GM18505 (cell line): ENCODE measurements around the gene TSPAN18.

Experiments used
- ATAC-seq: cut with Tn5 transposase; IDR thresholded peaks from one replicate; pipeline ENCODE4 v1.9.1; 2021; ENCODE audit not compliant: unreplicated experiment
- POLR2A ChIP-seq: IDR thresholded peaks from 4 replicates; pipeline ENCODE4 v1.6.1; 2011; ENCODE audit warnings: borderline replicate concordance; ENCODE audit not compliant: insufficient read depth, insufficient read length; ENCODE audit errors: extremely low read depth

Gene TSPAN18

DNA sequence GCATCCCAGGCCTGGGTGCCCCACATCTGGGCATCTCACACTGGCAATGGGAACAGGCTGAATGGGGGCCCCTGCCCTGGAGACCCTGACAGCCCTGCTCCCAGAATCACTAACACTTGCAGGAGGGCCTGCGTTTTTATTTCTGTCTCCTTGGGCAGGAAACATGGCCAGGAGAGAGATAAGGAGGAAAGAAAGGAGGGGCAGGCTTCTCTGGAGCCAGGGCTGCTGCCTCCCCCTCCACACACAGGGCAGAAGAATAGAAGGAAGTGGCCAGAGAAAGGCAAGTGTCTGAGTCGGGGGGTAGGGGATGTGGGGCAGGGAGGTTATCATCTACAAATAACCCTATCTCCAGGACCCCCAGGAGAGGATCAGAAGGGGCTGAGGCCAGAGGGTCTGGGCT, 25.5 kb upstream of the TSPAN18 start:
- no peak for TF ChIP-seq POLR2A
- ATAC-seq = no peak

DNA sequence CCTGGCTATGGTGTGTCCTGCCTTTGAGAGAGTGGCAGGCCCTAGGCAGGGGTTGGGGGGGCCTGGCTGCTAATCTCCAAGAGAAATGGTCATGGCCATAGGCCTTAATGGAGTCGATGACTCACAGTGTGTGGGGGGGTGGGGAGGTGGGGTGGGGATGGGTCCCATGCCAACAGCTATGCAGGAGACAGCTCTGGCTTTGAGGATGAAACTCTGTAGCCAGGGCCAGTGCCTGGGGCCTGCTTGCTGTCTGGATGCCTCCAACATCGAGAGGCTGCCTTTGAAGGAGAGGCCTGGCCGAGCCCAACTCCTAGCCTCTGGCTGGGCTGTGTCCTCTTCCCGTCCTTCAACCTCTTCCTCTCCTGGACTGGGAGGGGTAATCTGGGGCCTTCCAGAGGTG, 23.9 kb upstream of the TSPAN18 start:
- no peak for ATAC-seq
- TF ChIP-seq POLR2A = no peak

DNA sequence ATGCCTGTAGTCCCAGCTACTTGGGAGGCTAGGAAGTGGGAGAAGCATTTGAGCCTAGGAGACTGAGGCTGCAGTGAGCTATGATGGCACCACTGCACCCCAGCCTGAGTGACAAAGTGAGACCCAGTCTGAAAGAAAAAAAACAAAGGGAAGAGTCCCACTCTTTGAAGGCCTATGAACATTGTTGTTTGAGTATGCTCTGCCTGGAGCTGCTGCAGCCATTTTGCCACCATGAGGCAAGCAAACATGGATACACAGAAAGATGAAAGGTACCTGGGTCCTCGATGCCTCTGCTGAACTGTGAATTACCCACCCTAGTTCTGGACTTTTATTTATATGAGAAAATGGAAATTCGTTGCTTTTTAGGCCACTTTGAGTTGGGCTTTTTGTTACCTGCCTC, 19.7 kb upstream of the TSPAN18 start:
- no peak for ATAC-seq
- TF ChIP-seq POLR2A = no peak

DNA sequence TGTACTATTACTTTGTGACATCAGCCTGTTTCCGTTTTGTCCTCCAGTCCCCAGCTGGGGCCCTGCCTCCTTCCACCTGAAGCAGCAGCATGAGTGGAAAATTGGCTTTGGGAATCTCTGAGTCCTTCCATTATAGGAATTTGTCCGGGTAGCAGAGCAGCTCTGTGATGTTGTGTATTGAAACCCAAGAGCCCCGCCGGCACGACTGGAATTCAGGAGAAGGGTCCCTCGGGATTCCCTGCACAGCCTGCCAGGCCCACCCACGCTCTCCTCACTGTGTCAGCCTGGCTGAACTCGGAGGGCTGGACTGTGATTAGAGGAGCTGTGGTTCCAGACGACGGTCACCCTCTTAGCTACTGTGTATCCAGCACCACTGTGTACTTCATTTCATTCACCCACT, 18.8 kb upstream of the TSPAN18 start:
- ATAC-seq = no peak
- TF ChIP-seq POLR2A = no peak

DNA sequence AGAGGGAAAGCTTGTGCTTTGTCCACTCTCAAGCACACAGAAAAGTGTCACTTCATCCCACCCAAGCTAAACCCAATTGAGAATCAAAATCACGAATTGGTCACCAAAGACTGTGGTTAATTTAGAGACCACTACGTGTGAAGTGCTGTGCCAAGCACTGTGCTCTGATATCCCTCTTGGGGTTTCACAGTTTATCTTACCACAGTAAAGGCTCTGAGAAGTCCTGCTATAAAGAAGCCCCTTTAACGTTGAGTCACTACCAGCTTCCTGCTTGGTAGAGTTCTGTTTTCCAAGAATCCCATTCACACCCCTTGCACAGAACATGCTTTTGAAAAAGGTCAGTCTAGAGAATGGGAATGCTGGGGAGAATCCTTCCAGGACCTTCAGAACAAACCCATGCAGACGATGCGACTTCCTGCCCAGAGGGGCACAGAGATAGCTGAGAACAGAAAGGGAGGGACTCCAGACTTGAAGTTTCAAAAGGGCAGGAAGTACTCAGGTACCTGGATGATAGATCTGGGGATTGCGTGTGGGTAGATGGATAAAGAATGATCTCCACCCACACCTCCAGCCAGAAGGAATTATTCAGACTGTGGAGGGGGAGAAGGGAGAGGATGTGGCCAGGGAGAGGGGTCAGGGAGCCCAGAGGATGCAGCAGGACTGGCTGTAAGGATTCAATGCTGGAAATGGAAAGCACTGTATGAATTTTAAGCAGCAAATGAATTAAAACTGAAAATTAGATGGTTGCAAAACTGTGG, 18.1 kb upstream of the TSPAN18 start:
- TF ChIP-seq POLR2A = no peak

DNA sequence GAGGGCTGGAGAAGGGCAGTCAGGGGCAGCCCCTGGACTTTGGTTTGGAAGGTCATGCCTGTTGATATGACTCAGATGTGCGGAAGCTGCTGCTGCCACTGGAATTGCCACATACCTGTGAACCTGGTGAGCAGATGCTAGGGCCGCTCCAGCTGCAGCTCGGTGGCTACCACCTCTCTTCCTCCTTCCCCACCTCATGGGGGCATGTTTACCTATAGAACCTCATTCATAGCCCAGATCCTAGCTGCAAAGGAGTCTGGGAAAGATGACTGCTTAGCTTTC, 17.5 kb upstream of the TSPAN18 start:
- no peak for TF ChIP-seq POLR2A
- no peak for ATAC-seq

More for the DNA sequence above, 18.1 kb upstream of the TSPAN18 start:
- no peak for ATAC-seq

DNA sequence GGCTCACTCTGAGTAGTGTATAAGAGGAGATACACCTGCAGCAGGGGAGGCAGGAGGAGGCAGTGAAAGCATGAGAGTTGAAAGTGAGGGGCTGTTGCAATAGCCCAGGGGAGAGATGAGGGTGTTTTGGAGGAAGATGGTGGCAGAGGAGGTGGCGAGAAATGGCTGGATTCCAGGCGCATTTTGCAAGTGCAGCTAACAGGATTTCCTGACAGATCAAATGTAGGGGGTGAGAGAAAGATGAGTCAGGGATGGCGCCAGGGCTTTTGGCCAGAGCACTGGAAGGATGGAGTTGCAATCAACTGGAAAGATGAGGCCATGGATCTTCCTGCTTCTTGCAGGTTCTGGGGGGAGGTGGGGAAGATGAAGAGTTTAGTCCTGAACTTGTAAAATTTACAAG, 16.8 kb upstream of the TSPAN18 start:
- TF ChIP-seq POLR2A = no peak
- ATAC-seq = no peak

DNA sequence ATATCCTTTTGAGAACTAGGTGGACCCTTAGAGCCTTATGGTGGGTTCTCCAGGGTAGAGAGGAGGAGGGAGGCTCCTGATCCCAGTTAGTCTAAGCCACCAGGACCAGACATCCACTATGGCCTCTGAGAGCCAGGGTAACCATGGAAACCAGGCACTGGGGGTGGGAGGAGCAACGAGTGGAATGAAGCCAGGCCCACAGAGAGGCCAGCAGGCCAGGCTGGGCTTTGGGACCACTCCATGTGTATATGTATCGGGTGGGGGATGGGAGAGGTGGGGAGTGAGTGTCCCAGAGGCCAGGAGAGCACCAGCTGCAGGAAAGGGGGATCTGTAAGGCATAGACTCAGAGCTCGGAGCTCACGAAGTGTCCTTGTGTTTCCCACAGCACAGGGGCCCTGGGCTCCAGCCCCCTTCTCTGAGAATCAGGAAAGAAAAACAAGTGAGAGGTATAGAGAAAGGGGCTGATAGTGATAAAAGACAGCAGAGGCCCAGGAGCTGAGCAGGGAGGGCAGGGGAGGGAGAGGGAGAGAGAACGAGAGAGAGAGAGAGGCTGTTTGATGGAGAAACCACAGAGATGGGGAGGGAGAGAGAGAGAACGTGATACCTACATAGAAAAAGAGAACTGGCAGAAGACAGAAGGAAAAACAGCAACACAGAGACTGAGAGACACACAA, 15.5 kb upstream of the TSPAN18 start:
- no peak for ATAC-seq
- TF ChIP-seq POLR2A = no peak

DNA sequence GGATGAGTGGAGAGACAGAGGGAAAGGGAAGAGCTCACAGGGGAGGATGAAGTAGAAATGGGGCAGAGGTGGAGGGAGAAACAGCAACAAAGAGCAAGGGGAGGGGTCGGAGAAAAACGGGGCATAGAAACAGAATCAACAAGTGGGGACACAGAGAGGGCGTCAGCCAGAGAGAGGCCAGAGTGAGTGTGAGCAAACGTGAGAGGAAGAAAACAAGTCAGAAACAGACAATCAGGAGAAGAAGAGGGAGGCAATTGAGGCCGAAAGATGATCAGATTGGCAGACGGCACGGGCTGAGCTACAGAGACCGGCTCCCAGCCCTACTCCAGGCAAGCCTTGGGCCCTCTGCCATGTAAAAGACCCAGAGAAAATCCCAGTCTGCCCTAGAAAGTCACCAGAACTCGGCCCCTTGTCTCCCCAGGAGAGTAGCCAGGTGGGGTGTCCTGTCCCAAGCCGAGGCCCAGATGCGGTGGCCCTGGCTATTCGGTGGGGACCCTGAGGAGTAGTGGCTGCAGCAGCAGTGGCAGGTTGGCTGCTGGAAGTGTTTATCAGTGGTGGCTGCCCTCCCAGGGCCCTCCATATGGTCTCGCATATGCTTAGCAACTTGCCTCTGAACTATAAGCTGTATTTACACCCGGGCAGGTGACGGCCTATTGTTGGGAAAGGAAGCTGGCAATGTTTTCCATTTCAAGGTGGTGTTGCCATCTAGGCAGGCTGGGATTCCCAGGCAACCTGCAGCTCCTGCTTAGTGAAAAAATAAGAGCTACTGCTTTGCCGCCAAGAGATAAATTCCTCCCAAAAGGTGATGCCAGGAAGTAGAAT, 14.8 kb upstream of the TSPAN18 start:
- TF ChIP-seq POLR2A = no peak
- no peak for ATAC-seq

DNA sequence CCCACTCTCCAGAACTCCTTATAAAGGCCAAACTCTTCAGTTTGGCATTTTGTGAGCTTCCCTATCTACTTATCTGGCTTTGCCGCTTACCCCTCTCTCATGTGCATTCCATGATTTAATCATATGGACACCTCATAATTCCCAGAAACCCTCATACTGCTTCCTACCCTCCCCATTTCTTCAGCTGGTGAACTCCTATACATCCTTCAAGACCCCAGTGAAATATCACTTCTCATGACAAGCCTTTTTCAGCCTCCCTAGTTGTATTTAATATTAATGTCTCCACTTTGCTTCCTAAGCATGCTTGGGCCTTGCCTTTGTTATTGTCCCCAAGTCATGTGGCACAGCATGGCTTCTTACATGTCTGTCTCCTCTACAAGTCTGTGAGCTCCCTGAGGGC, 13.7 kb upstream of the TSPAN18 start:
- no peak for ATAC-seq
- no peak for TF ChIP-seq POLR2A

DNA sequence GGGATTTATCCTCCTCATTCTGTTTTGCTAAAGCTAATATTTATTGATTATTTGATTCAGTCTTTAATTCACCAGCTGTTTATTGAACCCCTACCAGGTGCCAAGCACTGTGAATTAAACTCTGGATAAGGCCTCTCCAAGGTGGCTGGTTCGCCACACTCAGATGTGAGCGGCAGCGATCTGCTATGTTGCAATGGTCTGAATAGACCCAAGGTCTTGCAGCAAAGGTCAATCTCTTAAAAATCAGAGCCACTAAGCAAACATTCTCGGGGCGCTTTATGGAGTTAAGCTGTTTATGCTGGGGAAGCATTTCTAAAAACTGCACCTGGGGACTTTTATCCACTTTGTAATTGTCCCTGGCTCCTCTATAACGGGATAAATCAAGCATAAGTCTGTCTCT, 10.5 kb upstream of the TSPAN18 start:
- no peak for ATAC-seq
- TF ChIP-seq POLR2A = no peak

DNA sequence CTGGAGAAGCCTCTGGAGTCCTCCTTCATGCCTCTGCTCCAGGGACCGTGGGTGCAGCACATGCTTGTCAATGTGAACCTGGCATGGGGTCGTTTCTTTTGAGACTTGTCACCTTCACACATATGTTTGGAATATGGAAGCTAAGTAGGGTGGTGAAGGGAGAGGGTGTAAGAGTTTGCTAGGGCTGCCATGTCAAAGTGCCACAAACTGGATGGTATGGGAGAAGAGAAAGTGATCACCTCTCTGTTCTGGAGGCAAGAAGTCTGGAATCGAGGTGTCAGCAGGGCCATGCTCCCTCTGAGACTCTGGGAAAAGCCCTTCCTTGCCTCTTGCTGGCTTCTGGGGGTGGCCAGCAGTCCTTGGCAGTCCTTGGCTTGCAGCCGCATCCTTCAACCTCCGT, 8.7 kb upstream of the TSPAN18 start:
- no peak for TF ChIP-seq POLR2A

DNA sequence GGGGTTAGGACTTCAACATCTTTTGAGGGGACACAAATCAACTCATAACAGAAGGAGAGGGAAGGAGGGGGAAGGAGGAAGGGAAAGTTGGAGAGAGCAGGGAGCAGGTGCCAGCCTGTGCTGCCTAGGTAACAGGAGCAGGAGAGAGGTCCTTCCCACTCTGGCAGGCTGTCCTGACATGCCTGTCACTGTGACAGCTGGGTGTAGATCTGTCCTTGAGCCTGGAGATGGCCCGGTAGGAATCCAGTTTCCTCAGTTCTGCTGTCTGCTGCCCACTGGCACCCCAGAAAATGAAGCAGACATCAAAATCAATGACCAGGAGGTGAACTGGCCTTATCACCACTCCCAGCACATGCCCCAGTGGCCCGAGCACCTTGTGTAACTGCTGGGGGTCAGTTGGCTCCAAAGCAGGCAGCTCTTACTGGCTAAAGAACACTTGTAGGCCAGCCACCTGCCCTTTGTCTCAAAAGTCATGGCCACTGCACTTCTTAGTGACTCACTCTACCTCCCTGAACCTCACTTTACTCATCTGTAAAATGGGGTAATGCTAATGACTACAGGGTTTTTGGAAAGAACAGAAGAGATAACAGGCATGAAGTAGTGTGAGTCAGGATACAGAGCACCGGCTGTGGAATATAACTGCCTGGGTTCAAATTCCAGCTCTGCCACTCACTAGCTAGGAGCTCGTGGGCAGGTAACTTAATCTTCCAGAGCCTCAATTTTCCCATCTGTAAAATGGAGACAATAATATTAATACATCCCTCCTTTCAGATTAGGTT, 8.0 kb upstream of the TSPAN18 start:
- no peak for TF ChIP-seq POLR2A
- ATAC-seq = no peak

More for the DNA sequence above, 8.7 kb upstream of the TSPAN18 start:
- no peak for ATAC-seq
